ENCODE measurements around the gene TRERF1. TPM values are rescaled to one million over a fixed set of nuclear protein-coding genes. Genes with fewer than 3 reads are reported as not detected.

The TRERF1 gene
- total and polyA plus RNA-seq, 2 of the 8 experiments (the other 6 are each of a cell fraction or from before 2014, with no cell fraction given), result 10.8 to 21.5 TPM

GRCh38 chr6:42268016-42268834 lies 183.5 kb downstream of the TRERF1 start:
- Histone ChIP-seq H3K18ac (ENCODE audit: extremely low read depth, low read length) (no peak overlapping the region), H3K23me2 (ENCODE audit: low read depth, low read length) (no peaks in the 10 kb centered on the region), H3K79me2 (ENCODE audit: control insufficient read depth in 1 of 2, insufficient read depth in 2 of 2, low read length in 2 of 2) (no peaks in the 10 kb centered on the region), H4K20me1 (replicated peaks in 1 of 2; ENCODE audit: control insufficient read depth in 1 of 2, insufficient read depth in 2 of 2, low read length in 2 of 2) (peaks cover 0 to 1% of the 10 kb centered on the region in 2 experiments), H4K5ac (ENCODE audit: insufficient read length, low read depth, low read length) (no peak overlapping the region), H3K4me1 (replicated peaks in 1 of 4; ENCODE audit: control insufficient read depth in 3 of 4, insufficient read depth in 4 of 4, low read length in 3 of 4) (peaks cover 0 to 4% (median 1%) of the 10 kb centered on the region in 4 experiments; a peak in 5 of 7 replicates), H3K27me3 (replicated peaks in 1 of 4; ENCODE audit: control insufficient read depth in 3 of 4, extremely low read depth in 1 of 4, insufficient read depth in 3 of 4, low read length in 3 of 4) (no peaks in the 10 kb centered on the region), H3K27ac (ENCODE audit: low read depth, low read length) (no peak overlapping the region), H3K36me3 (ENCODE audit: control insufficient read depth in 2 of 4, insufficient read depth in 4 of 4, low read length in 3 of 4) (peaks cover 0 to 14% (median 3%) of the 10 kb centered on the region in 4 experiments; a peak in 4 of 8 replicates), H3K9ac (replicated peaks in 1 of 4; ENCODE audit: extremely low read depth in 1 of 4, low read depth in 3 of 4, low read length in 3 of 4) (no peak overlapping the region), H2BK15ac (ENCODE audit: low read length) (no peak overlapping the region), H4K91ac (replicated peaks; ENCODE audit: insufficient read length, low read length) (no peak overlapping the region), H3K4ac (replicated peaks; ENCODE audit: insufficient read length, low read depth, low read length) (no peak overlapping the region), H2BK12ac (ENCODE audit: low read depth, low read length) (no peak overlapping the region), H2BK20ac (ENCODE audit: low read length) (no peak overlapping the region), H3K9me3 (ENCODE audit: insufficient read depth in 2 of 2, low read depth in 1 of 2, low read length in 1 of 2) (no peaks in the 10 kb centered on the region), H3K4me2 (ENCODE audit: insufficient read depth in 1 of 2, low read depth in 2 of 2, low read length in 2 of 2) (no peak overlapping the region), H3K56ac (replicated peaks; ENCODE audit: insufficient read length, low read depth, low read length) (no peak overlapping the region), H3K14ac (ENCODE audit: insufficient read length) (no peak overlapping the region), H3K4me3 (ENCODE audit: extremely low read depth in 1 of 4, insufficient read depth in 2 of 4, low read depth in 3 of 4, low read length in 4 of 4) (no peak overlapping the region), H3K23ac (ENCODE audit: insufficient read length) (no peak overlapping the region), H2AK5ac (ENCODE audit: low read depth, low read length) (no peak overlapping the region), H3K79me1 (ENCODE audit: low read depth, low read length) (no peaks in the 10 kb centered on the region; the same call in 1 of the 2 replicates), H2BK5ac (ENCODE audit: low read depth, low read length) (no peak overlapping the region; the same call in 1 of the 2 replicates), H2BK120ac (replicated peaks; ENCODE audit: low read depth, low read length) (no peak overlapping the region), H2AFZ (ENCODE audit: low read length) (no peak overlapping the region), H4K8ac (ENCODE audit: extremely low read depth, insufficient read depth, low read length) (no peak overlapping the region; the same call in 1 of the 2 replicates)
- ChIA-PET CTCF (ENCODE audit: partially characterized antibody) (interaction anchor here (0.6 to 1.9 kb wide), 7 partner anchors 8 to 331 kb away, joined by 3 to 6 read pairs (median 4); partner anchors contain the start of gene UBR2), POLR2A (ENCODE audit: partially characterized antibody) (interaction anchor here (1.2 kb wide), 1 partner anchor 185 kb away, joined by 4 read pairs; no protein-coding TSS in a partner anchor)
- 92% methylated on average over 11 of the region's 14 CpGs; no CpG with 5 or more reads in 1 of the 2 experiments for WGBS, 2 experiments (ENCODE audit: extremely low coverage in 1 of 2, insufficient coverage in 1 of 2, insufficient read length in 1 of 2, insufficient replicate concordance in 2 of 2, low coverage in 1 of 2, low lambda C conversion rate in 2 of 2, missing lambda C conversion rate in 1 of 2)
- FAIRE-seq (no peak), DNase-seq (ENCODE audit: low read depth in 1 of 2, low spot score in 2 of 2) (no peak)
- no peak for TF ChIP-seq BACH1 (IDR thresholded peaks at IDR 0.05; ENCODE audit: low read length)
- TF ChIP-seq TAF1 (IDR thresholded peaks at IDR 0.05; ENCODE audit: low read depth, low read length), result no peak
- TF ChIP-seq RNF2 (IDR thresholded peaks at IDR 0.05; ENCODE audit: borderline replicate concordance, low read depth, low read length, missing control alignments, poor library complexity, severe bottlenecking), result no peak
- TF ChIP-seq SP2 (IDR thresholded peaks at IDR 0.05; ENCODE audit: low read length), result no peak
- TF ChIP-seq POU5F1 (IDR thresholded peaks at IDR 0.05; ENCODE audit: low read depth, low read length), result no peak
- TF ChIP-seq POLR2AphosphoS5 (IDR thresholded peaks at IDR 0.05; ENCODE audit: low read depth, low read length), result no peak
- TF ChIP-seq JUND (IDR thresholded peaks at IDR 0.05; ENCODE audit: low read length), result no peak
- TF ChIP-seq RAD21 (IDR thresholded peaks at IDR 0.05 in 1 of 2, conservative IDR thresholded peaks at IDR 0.05 in 1 of 2; ENCODE audit: low read depth in 2 of 2, low read length in 2 of 2), result no peak
- no peak for TF ChIP-seq SP4 (IDR thresholded peaks at IDR 0.05; ENCODE audit: low read length)
- no peak for TF ChIP-seq POLR2A (IDR thresholded peaks at IDR 0.05; ENCODE audit: control extremely low read depth in 1 of 2, low read depth in 2 of 2, low read length in 2 of 2)
- no peak for TF ChIP-seq YY1 (IDR thresholded peaks at IDR 0.05; ENCODE audit: low read depth, low read length)
- TF ChIP-seq CHD1 (IDR thresholded peaks at IDR 0.05; ENCODE audit: low read depth, low read length), result no peak
- no peak for TF ChIP-seq JUN (IDR thresholded peaks at IDR 0.05; ENCODE audit: low read depth, low read length)

All from H1 (cell line).